OCI-LY1 (cell line): ENCODE data around the gene S1PR4.

Experiments used
- CTCF ChIP-seq: fragments of 200-600 bp; sonication (generic), shearing (Covaris generic); IDR thresholded peaks from 2 replicates; pipeline ENCODE4 v1.5.1; 2017; ENCODE audit warnings: mild to moderate bottlenecking, antibody characterized with exemption, low read length, moderate library complexity, mixed read lengths
- EZH2 ChIP-seq: fragments of 200-600 bp; sonication (generic), shearing (Covaris generic); IDR thresholded peaks from 2 replicates; pipeline ENCODE4 v1.8.0; 2017; ENCODE audit warnings: borderline replicate concordance, mixed run types, mild to moderate bottlenecking, antibody characterized with exemption, low read length, moderate library complexity, mixed read lengths

GRCh38 chr19:3224346-3225168 lies 46.0 kb downstream of the S1PR4 start, which contains the start of gene CELF5:
- TF ChIP-seq CTCF (peak; percentile 13; the same call in 1 of the 2 replicates), EZH2 (no peak)
